MM.1S (cell line): ENCODE measurements around the gene XPR1.

Source experiments
- EZH2 ChIP-seq: fragments of 300-600 bp; sonication (generic); optimal IDR thresholded peaks from 2 replicates; pipeline ENCODE3; 2017; ENCODE audit warnings: low read depth, mild to moderate bottlenecking, antibody characterized with exemption, low read length, mixed read lengths
- EZH2phosphoT487 ChIP-seq: fragments of 300-600 bp; sonication (generic); IDR thresholded peaks from 2 replicates; pipeline ENCODE4 v1.6.1; 2018; ENCODE audit warnings: antibody characterized with exemption, low read length
- TF ChIP-seq, protein P1 (sequence below): fragments of 300-600 bp; sonication (generic); IDR thresholded peaks from 2 replicates; pipeline ENCODE4 v1.5.1; 2016; ENCODE audit warnings: antibody characterized with exemption, low read length, mixed read lengths

GRCh38 chr1:180923021-180923841 lies 291.4 kb downstream of the XPR1 start:
- TF ChIP-seq, protein P1, sequence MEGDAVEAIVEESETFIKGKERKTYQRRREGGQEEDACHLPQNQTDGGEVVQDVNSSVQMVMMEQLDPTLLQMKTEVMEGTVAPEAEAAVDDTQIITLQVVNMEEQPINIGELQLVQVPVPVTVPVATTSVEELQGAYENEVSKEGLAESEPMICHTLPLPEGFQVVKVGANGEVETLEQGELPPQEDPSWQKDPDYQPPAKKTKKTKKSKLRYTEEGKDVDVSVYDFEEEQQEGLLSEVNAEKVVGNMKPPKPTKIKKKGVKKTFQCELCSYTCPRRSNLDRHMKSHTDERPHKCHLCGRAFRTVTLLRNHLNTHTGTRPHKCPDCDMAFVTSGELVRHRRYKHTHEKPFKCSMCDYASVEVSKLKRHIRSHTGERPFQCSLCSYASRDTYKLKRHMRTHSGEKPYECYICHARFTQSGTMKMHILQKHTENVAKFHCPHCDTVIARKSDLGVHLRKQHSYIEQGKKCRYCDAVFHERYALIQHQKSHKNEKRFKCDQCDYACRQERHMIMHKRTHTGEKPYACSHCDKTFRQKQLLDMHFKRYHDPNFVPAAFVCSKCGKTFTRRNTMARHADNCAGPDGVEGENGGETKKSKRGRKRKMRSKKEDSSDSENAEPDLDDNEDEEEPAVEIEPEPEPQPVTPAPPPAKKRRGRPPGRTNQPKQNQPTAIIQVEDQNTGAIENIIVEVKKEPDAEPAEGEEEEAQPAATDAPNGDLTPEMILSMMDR = no peak
- no peak for TF ChIP-seq EZH2phosphoT487
- TF ChIP-seq EZH2 = no peak
